ENCODE data around the gene STING1. TPM values are rescaled to one million over a fixed set of nuclear protein-coding genes. Genes with fewer than 3 reads are reported as not detected.

The STING1 gene
- total RNA-seq, 1 donor from 2014 or later, result 1.1 TPM

DNA sequence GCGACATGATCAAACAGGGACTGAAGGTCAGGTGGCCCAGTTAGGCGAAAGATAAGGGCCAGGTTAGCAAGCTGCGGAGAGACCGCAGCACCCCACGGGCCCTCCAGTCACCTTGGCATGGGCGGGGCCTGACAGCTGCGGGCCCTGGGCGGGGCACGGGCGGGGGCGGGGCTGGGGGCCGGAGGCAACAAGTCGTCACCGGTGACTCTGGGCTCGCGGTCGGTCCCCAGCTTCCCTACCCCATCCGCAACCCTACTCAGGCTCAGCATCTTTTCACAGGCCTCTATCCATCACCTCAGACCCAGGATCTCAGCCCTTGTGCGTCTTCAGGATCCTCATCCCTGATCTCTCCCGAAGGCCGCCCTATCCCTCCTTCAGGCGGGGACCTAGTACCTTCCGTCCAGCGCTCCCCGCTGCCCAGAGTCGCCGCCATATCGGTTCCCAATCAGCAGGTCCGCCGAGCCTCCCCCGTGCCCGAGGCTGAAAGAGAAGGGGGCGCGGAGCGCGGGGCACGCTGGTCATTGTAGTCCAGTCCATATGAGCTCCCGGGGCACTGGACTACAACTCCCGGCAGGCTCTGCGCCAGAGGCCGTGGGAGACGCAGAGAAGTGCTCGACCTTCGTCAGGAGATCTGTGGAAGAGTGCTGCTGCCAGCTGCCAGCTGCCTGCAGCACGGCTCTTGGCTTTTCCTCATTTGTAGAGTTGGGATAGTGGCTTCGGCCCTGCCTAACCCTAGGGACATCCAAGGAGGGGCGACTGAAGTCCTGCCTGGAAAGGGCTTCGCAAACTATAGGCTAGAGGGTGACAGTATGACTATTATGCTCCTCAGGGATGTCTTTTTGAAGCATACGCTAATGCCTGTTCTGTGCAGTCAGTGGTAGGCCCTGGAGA is 43.3 kb downstream of the STING1 start, which contains the start of gene DNAJC18:
TSS of gene DNAJC18 (minus strand) at position 513 of the 891 bp plus-strand sequence. CDS start at position 433, 80 bp downstream.
- Mint-ChIP-seq H3K36me3 (ENCODE audit: low read depth) (peaks cover 7% of the 10 kb centered on the region), H3K4me1 (peaks cover 12% of the 10 kb centered on the region), H3K4me3 (peak within 1 kb of the TSS; percentile 99), H3K27me3 (no peaks in the 10 kb centered on the region), H3K27ac (peak within 1 kb of the TSS; percentile 99), H3K9me3 (no peaks in the 10 kb centered on the region)
- CTCF ChIA-PET, result interaction anchor here (0.9 to 3.3 kb wide), 8 partner anchors 9 to 326 kb away, joined by 3 to 16 read pairs (median 3); partner anchors contain the start of gene PAIP2
- intact Hi-C loops (cut with micrococcal nuclease), result loop anchor here (1.0 to 10.0 kb wide), 8 partner anchors 20 to 736 kb away; partner anchors contain the start of genes CYSTM1, SPATA24 and UBE2D2
- TF ChIP-seq, protein P1, sequence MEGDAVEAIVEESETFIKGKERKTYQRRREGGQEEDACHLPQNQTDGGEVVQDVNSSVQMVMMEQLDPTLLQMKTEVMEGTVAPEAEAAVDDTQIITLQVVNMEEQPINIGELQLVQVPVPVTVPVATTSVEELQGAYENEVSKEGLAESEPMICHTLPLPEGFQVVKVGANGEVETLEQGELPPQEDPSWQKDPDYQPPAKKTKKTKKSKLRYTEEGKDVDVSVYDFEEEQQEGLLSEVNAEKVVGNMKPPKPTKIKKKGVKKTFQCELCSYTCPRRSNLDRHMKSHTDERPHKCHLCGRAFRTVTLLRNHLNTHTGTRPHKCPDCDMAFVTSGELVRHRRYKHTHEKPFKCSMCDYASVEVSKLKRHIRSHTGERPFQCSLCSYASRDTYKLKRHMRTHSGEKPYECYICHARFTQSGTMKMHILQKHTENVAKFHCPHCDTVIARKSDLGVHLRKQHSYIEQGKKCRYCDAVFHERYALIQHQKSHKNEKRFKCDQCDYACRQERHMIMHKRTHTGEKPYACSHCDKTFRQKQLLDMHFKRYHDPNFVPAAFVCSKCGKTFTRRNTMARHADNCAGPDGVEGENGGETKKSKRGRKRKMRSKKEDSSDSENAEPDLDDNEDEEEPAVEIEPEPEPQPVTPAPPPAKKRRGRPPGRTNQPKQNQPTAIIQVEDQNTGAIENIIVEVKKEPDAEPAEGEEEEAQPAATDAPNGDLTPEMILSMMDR (IDR thresholded peaks at IDR 0.05), result no peak
- DNase-seq (peak; percentile 87), ATAC-seq (ENCODE audit: low read depth) (peak; percentile 95)
- POLR2A ChIA-PET, result interaction anchor here (0.5 to 1.9 kb wide), 19 partner anchors 10 to 864 kb away, joined by 3 to 16 read pairs (median 4); partner anchors contain the start of genes HSPA9, MATR3 and UBE2D2

DNA sequence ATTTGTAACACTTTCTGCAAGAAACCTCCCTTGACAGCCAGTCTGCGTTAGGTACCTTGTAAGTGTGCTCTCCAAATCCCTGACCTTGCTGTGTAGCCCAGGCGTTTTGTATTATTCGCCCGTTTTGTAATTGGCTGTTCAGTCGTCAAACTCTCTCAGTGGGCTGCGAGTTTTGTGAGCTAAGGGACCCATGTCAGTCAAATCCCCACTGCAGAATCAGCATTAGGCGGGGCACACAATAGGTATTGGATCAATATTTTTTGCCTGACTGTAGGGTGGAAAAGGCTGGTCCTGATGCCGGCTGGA is 43.9 kb downstream of the STING1 start:
- intact Hi-C loops (cut with micrococcal nuclease), result loop anchor here (1.0 to 10.0 kb wide), 8 partner anchors 20 to 736 kb away; partner anchors contain the start of genes CYSTM1, SPATA24 and UBE2D2
- ChIA-PET CTCF (interaction anchor here (0.6 to 3.3 kb wide), 5 partner anchors 15 to 327 kb away, joined by 3 to 16 read pairs (median 3); no protein-coding TSS in a partner anchor), POLR2A (interaction anchor here (0.6 to 1.9 kb wide), 15 partner anchors 14 to 863 kb away, joined by 3 to 16 read pairs (median 4); partner anchors contain the start of genes HSPA9, MATR3 and UBE2D2)
- Mint-ChIP-seq H3K4me3 (peak overlapping the region; percentile 99), H3K9me3 (no peaks in the 10 kb centered on the region), H3K27me3 (no peaks in the 10 kb centered on the region), H3K4me1 (peaks cover 12% of the 10 kb centered on the region), H3K36me3 (ENCODE audit: low read depth) (peaks cover 7% of the 10 kb centered on the region), H3K27ac (peak overlapping the region; percentile 99)
- TF ChIP-seq, protein P1 (IDR thresholded peaks at IDR 0.05), result no peak
- ATAC-seq (ENCODE audit: low read depth), result no peak
- no peak for DNase-seq

DNA sequence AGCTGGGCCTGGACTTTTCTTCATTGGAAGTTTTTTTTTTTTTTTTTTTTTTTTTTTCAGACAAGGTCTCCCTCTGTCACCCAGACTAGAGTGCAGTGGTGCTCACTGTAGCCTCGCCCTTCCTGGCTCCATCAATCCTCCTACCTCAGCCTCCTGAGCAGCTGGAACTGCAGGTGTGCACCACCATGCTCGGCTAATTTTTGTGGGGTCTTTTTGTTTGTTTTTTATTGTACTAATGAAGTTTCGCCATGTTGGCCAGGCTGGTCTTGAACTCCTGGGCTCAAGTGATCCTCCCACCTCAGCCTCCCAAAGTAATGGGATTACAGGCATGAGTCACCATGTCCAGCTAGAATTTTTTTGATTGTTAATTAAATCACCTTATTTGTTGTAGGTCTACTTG is 46.9 kb downstream of the STING1 start:
- ATAC-seq (ENCODE audit: low read depth) (no peak), DNase-seq (no peak)
- Mint-ChIP-seq H3K4me3 (no peak overlapping the region), H3K4me1 (peaks cover 12% of the 10 kb centered on the region), H3K27ac (no peak overlapping the region), H3K27me3 (no peaks in the 10 kb centered on the region), H3K9me3 (no peaks in the 10 kb centered on the region), H3K36me3 (ENCODE audit: low read depth) (peaks cover 10% of the 10 kb centered on the region)
- intact Hi-C loops (cut with micrococcal nuclease), result loop anchor here (10.0 kb wide), 1 partner anchor 739 kb away; the partner anchor contains the start of gene CYSTM1
- ChIA-PET CTCF (interaction anchor here (1.5 kb wide), 1 partner anchor 13 kb away, joined by 7 read pairs; no protein-coding TSS in a partner anchor), POLR2A (no interaction called here)
- TF ChIP-seq, protein P1 (IDR thresholded peaks at IDR 0.05), result no peak

DNA sequence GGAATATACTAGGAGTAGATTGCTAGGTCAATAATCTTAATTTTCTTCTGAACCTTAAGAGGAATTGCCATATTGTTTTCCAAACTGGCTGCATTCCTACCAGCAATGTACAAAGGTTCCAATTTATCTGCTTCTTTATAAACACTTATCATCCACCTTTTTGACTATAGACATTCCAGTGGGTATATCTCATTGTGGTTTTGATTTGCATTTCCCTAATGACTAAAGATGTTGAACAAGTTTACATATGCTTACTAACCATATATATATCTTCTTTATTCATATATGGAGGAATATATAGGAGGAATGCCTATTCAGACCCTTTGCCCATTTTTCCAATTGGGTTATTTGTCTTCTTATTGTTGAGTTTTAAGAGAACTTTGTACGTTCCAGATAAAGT is 50.9 kb downstream of the STING1 start:
- Mint-ChIP-seq H3K27me3 (no peaks in the 10 kb centered on the region), H3K4me1 (no peaks in the 10 kb centered on the region), H3K4me3 (no peak overlapping the region), H3K27ac (no peak overlapping the region), H3K9me3 (no peaks in the 10 kb centered on the region), H3K36me3 (ENCODE audit: low read depth) (peaks cover 21% of the 10 kb centered on the region)
- TF ChIP-seq, protein P1 (IDR thresholded peaks at IDR 0.05), result no peak
- CTCF ChIA-PET, result no interaction called here
- intact Hi-C loops (cut with micrococcal nuclease), result loop anchor here (10.0 kb wide), 1 partner anchor 743 kb away; the partner anchor contains the start of gene CYSTM1
- ATAC-seq (ENCODE audit: low read depth) (no peak), DNase-seq (no peak)
- POLR2A ChIA-PET, result no interaction called here

DNA sequence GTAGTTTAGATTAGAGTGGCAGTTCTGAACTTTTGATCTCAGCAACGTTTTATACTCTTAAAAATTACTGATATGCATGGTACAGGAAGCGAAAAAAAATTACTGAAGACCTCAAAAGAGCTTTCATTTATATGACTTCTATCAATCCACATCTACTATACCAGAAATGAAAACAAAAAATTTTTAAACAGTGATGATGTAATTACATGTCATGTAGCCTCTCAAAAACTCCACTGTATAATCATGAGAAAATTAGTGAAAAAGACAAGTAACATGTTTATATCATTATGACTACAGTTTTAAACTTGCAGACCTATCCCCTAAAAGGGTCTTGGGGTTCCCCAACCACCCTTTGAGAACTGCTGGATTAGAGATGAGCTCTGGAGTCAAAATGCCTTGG is 52.5 kb downstream of the STING1 start:
- TF ChIP-seq, protein P1 (IDR thresholded peaks at IDR 0.05), result no peak
- no peaks in the 10 kb centered on the region for H3K27me3 Mint-ChIP-seq
- intact Hi-C loops (cut with micrococcal nuclease), result loop anchor here (10.0 kb wide), 1 partner anchor 745 kb away; the partner anchor contains the start of gene CYSTM1
- ChIA-PET CTCF (interaction anchor here (1.1 kb wide), 1 partner anchor 10 kb away, joined by 4 read pairs; no protein-coding TSS in a partner anchor), POLR2A (no interaction called here)
- DNase-seq (no peak), ATAC-seq (ENCODE audit: low read depth) (no peak)
- no peaks in the 10 kb centered on the region for H3K9me3 Mint-ChIP-seq
- no peak overlapping the region for H3K4me3 Mint-ChIP-seq
- peaks cover 25% of the 10 kb centered on the region for H3K36me3 Mint-ChIP-seq (ENCODE audit: low read depth)
- no peak overlapping the region for H3K27ac Mint-ChIP-seq
- no peaks in the 10 kb centered on the region for H3K4me1 Mint-ChIP-seq

All from activated B cell treated with CpG ODN at 0.5 μM for 24 hours (primary cell).